NCI-H2107 treated with DMSO at 0.1 percent for 48 hours (cell line): Measurements from ENCODE around the gene ETV3L.

ENCODE experiments used
- DNase-seq: peaks from one replicate; lab custom pipeline; 2025; ENCODE audit not compliant: unreplicated experiment; lab: John Stamatoyannopoulos, UW

Gene ETV3L

GRCh38 chr1:157099633-157100009, at the start of gene ETV3L:
TSS of gene ETV3L (minus strand) at chr1:157099808. CDS start at chr1:157099523, 285 bp downstream.
- no peak for DNase-seq

GRCh38 chr1:157147906-157148700, 48.5 kb upstream of the ETV3L start:
- DNase-seq: no peak

- DNase-seq: no peak
Measured at GRCh38 chr1:157147037-157147436, 47.4 kb upstream of the ETV3L start.

GRCh38 chr1:157146244-157146643, 46.6 kb upstream of the ETV3L start:
- no peak for DNase-seq

- DNase-seq: no peak
Measured at GRCh38 chr1:157145076-157145475, 45.5 kb upstream of the ETV3L start.

- DNase-seq: no peak
Measured at GRCh38 chr1:157144509-157144908, 44.9 kb upstream of the ETV3L start.

- DNase-seq: no peak
Measured at GRCh38 chr1:157142765-157143423, 43.3 kb upstream of the ETV3L start.

- no peak for DNase-seq
Measured at GRCh38 chr1:157142201-157142600, 42.6 kb upstream of the ETV3L start.

GRCh38 chr1:157141212-157141855, 41.7 kb upstream of the ETV3L start:
- no peak for DNase-seq

- no peak for DNase-seq
Measured at GRCh38 chr1:157140063-157140588, 40.5 kb upstream of the ETV3L start.

GRCh38 chr1:157139052-157139715, 39.6 kb upstream of the ETV3L start:
- no peak for DNase-seq

- peak; percentile 83 for DNase-seq
Measured at GRCh38 chr1:157138220-157139051, 38.8 kb upstream of the ETV3L start, which contains the start of gene ETV3. TSS of gene ETV3 (minus strand) at chr1:157138395. CDS start at chr1:157136352, 2,043 bp downstream.

- no peak for DNase-seq
Measured at GRCh38 chr1:157137408-157138219, 38.0 kb upstream of the ETV3L start.

- no peak for DNase-seq
Measured at GRCh38 chr1:157137046-157137407, 37.4 kb upstream of the ETV3L start.

- no peak for DNase-seq
Measured at GRCh38 chr1:157136133-157136532, 36.5 kb upstream of the ETV3L start.

GRCh38 chr1:157135646-157136045, 36.0 kb upstream of the ETV3L start:
- no peak for DNase-seq

GRCh38 chr1:157135070-157135469, 35.5 kb upstream of the ETV3L start:
- no peak for DNase-seq

- DNase-seq: no peak
Measured at GRCh38 chr1:157134442-157134841, 34.8 kb upstream of the ETV3L start.

- no peak for DNase-seq
Measured at GRCh38 chr1:157133426-157133825, 33.8 kb upstream of the ETV3L start.
